ENCODE results near the gene PDLIM5.
"Not testable (repeated sequence)": the region's sequence is repeated elsewhere in the genome, so short reads cannot be mapped to it uniquely, and the experiment has no call there.

The PDLIM5 gene

GRCh38 chr4:94660614-94661013 lies 208.9 kb downstream of the PDLIM5 start:
- Histone ChIP-seq H3K27me3 (ENCODE audit: low read depth, low read length) (no peaks in the 10 kb centered on the region), H3K4me3 (ENCODE audit: low read depth in 1 of 2, low read length in 2 of 2) (no peak overlapping the region), H3K9me3 (ENCODE audit: control insufficient read depth in 1 of 2, low read length in 2 of 2) (no peaks in the 10 kb centered on the region), H3K36me3 (ENCODE audit: control insufficient read depth in 1 of 2, insufficient read depth in 2 of 2, low read length in 2 of 2) (peaks cover 0 to 34% of the 10 kb centered on the region in 2 donors), H3K27ac (ENCODE audit: low read length) (no peak overlapping the region), H3K4me1 (ENCODE audit: control insufficient read depth in 1 of 2, insufficient read depth in 2 of 2, low read length in 2 of 2) (no peaks in the 10 kb centered on the region)

DNA sequence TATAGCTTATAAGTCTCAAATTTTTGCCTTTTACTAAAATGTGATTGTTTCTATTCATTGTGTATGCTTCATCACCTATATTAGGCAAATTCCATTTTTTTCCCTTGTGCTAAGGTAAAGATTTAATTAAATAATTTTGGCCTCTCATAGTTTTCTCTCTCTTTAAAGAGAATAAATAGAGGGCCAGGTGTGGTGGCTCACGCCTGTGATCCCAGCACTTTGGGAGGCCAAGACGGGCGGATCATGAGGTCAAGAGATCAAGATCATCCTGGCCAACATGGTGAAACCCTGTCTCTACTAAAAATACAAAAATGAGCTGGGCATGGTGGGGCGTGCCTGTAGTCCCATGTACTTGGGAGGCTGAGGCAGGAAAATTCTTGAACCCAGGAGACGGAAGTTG lies 213.3 kb downstream of the PDLIM5 start:
- H3K4me3 ChIP-seq (ENCODE audit: low read depth in 1 of 2, low read length in 2 of 2); H3K27me3 ChIP-seq (ENCODE audit: low read depth, low read length); H3K4me1 ChIP-seq (ENCODE audit: control insufficient read depth in 1 of 2, insufficient read depth in 2 of 2, low read length in 2 of 2); H3K27ac ChIP-seq (ENCODE audit: low read length); H3K9me3 ChIP-seq (ENCODE audit: control insufficient read depth in 1 of 2, low read length in 2 of 2): not testable (repeated sequence)
- peaks cover 0 to 35% of the 10 kb centered on the region in 2 donors for H3K36me3 ChIP-seq (ENCODE audit: control insufficient read depth in 1 of 2, insufficient read depth in 2 of 2, low read length in 2 of 2)

- no peak overlapping the region for H3K27ac ChIP-seq (ENCODE audit: low read length)
Measured at GRCh38 chr4:94665500-94666404, 214.0 kb downstream of the PDLIM5 start.

DNA sequence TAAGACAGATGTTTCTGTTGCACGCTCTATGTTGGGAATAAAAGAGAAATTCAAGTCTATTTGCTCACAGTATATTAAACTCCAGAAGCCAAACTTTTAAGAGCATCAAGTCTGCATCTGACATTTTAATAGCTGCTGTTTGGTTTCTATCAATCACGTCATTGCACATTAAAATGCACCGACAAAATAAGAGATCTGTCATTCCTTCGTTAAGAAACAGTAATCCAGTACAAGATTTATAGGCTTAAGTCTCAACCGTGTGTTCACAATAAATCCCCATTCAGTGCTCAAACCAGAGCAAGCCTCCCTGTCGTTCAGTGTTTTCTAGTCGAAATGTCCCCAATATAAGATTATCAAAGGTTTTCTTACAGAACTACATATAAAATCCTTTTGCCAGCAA lies 217.0 kb downstream of the PDLIM5 start:
- no peaks in the 10 kb centered on the region for H3K9me3 ChIP-seq (ENCODE audit: control insufficient read depth in 1 of 2, low read length in 2 of 2)
- H3K27ac ChIP-seq (ENCODE audit: low read length): no peak overlapping the region
- peaks cover 0 to 22% of the 10 kb centered on the region in 2 donors for H3K36me3 ChIP-seq (ENCODE audit: control insufficient read depth in 1 of 2, insufficient read depth in 2 of 2, low read length in 2 of 2)
- H3K4me1 ChIP-seq (ENCODE audit: control insufficient read depth in 1 of 2, insufficient read depth in 2 of 2, low read length in 2 of 2): no peaks in the 10 kb centered on the region
- no peaks in the 10 kb centered on the region for H3K27me3 ChIP-seq (ENCODE audit: low read depth, low read length)
- H3K4me3 ChIP-seq (ENCODE audit: low read depth in 1 of 2, low read length in 2 of 2): no peak overlapping the region

More at GRCh38 chr4:94665500-94666404, 214.0 kb downstream of the PDLIM5 start:
- no peaks in the 10 kb centered on the region for H3K9me3 ChIP-seq (ENCODE audit: control insufficient read depth in 1 of 2, low read length in 2 of 2)
- no peaks in the 10 kb centered on the region for H3K27me3 ChIP-seq (ENCODE audit: low read depth, low read length)
- peaks cover 0 to 35% of the 10 kb centered on the region in 2 donors for H3K36me3 ChIP-seq (ENCODE audit: control insufficient read depth in 1 of 2, insufficient read depth in 2 of 2, low read length in 2 of 2)
- H3K4me1 ChIP-seq (ENCODE audit: control insufficient read depth in 1 of 2, insufficient read depth in 2 of 2, low read length in 2 of 2): no peaks in the 10 kb centered on the region
- no peak overlapping the region for H3K4me3 ChIP-seq (ENCODE audit: low read depth in 1 of 2, low read length in 2 of 2)

- H3K27me3 ChIP-seq (ENCODE audit: low read depth, low read length): no peaks in the 10 kb centered on the region
- no peak overlapping the region for H3K4me3 ChIP-seq (ENCODE audit: low read depth in 1 of 2, low read length in 2 of 2)
- H3K27ac ChIP-seq (ENCODE audit: low read length): no peak overlapping the region
- H3K9me3 ChIP-seq (ENCODE audit: control insufficient read depth in 1 of 2, low read length in 2 of 2): no peaks in the 10 kb centered on the region
- peaks cover 0 to 22% of the 10 kb centered on the region in 2 donors for H3K36me3 ChIP-seq (ENCODE audit: control insufficient read depth in 1 of 2, insufficient read depth in 2 of 2, low read length in 2 of 2)
- H3K4me1 ChIP-seq (ENCODE audit: control insufficient read depth in 1 of 2, insufficient read depth in 2 of 2, low read length in 2 of 2): no peaks in the 10 kb centered on the region
Measured at GRCh38 chr4:94669672-94670664, 218.2 kb downstream of the PDLIM5 start.

DNA sequence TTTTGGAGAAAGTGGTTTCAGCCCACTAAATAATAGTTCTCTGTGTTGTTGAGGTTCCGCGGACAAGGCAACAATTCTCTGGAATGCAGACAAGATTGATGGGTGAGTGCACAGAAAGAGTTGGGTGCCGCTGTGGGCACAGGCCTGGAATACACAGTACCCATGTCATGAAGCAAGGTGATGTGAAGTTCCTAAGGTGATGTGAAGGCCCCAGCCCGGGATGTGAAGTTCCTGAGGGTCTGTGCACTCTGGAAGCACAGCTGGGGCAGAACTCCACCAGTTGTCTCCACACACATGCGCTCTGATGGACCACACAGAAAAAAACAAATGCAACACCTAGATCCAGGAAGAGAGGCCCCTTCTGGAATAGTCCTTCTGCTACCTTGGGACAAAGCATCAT lies 219.4 kb downstream of the PDLIM5 start:
- no peaks in the 10 kb centered on the region for H3K9me3 ChIP-seq (ENCODE audit: control insufficient read depth in 1 of 2, low read length in 2 of 2)
- H3K4me1 ChIP-seq (ENCODE audit: control insufficient read depth in 1 of 2, insufficient read depth in 2 of 2, low read length in 2 of 2): no peaks in the 10 kb centered on the region
- H3K4me3 ChIP-seq (ENCODE audit: low read depth in 1 of 2, low read length in 2 of 2): no peak overlapping the region
- no peaks in the 10 kb centered on the region for H3K27me3 ChIP-seq (ENCODE audit: low read depth, low read length)
- H3K27ac ChIP-seq (ENCODE audit: low read length): no peak overlapping the region
- peaks cover 0 to 13% of the 10 kb centered on the region in 2 donors for H3K36me3 ChIP-seq (ENCODE audit: control insufficient read depth in 1 of 2, insufficient read depth in 2 of 2, low read length in 2 of 2)

DNA sequence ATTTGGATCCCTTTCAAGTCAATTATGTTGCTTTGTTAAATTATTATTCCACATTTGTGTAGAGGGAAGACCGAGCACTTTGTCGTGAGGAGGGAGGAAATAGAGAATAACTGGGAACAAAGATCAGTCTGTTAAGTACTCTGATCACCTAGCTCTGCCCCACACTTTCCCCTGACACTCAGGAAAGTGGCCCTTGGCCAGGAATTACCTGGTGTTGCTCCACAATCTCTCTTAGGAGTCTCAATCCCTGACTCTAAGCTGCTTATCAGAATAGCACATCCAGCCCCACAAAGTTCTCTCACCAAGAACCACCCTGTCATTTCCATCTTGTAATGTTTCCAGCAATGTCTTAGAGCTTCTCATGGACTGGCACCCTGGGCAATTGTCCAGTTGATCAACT lies 222.2 kb downstream of the PDLIM5 start:
- Histone ChIP-seq H3K4me1 (ENCODE audit: control insufficient read depth in 1 of 2, insufficient read depth in 2 of 2, low read length in 2 of 2) (peaks cover 0 to 9% of the 10 kb centered on the region in 2 donors), H3K27me3 (ENCODE audit: low read depth, low read length) (no peaks in the 10 kb centered on the region), H3K36me3 (ENCODE audit: control insufficient read depth in 1 of 2, insufficient read depth in 2 of 2, low read length in 2 of 2) (peaks cover 0 to 6% of the 10 kb centered on the region in 2 donors), H3K9me3 (ENCODE audit: control insufficient read depth in 1 of 2, low read length in 2 of 2) (no peaks in the 10 kb centered on the region), H3K4me3 (ENCODE audit: low read depth in 1 of 2, low read length in 2 of 2) (no peak overlapping the region), H3K27ac (ENCODE audit: low read length) (no peak overlapping the region)

DNA sequence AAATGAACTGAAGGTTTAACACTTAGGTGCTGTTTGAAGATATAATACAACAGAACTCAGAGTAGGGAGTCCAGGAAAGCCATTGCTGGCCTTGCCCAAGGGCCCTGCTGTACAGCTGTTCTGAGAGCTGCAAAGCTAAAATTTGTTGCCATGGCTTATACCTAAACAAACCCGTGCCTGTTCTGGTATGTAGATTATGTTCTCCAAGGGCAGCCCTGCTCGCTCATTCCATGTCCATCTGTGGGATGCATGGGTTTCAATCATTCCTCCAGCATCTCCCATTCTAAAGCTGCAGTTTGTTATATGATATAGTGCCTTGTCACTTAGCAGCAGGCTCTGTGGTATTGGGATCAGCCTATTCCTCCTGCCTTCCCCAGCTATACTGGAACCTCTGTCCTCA lies 225.2 kb downstream of the PDLIM5 start:
- H3K4me3 ChIP-seq (ENCODE audit: low read depth in 1 of 2, low read length in 2 of 2): no peak overlapping the region
- H3K9me3 ChIP-seq (ENCODE audit: control insufficient read depth in 1 of 2, low read length in 2 of 2): no peaks in the 10 kb centered on the region
- H3K27ac ChIP-seq (ENCODE audit: low read length): no peak overlapping the region
- H3K4me1 ChIP-seq (ENCODE audit: control insufficient read depth in 1 of 2, insufficient read depth in 2 of 2, low read length in 2 of 2): peaks cover 0 to 9% of the 10 kb centered on the region in 2 donors
- H3K36me3 ChIP-seq (ENCODE audit: control insufficient read depth in 1 of 2, insufficient read depth in 2 of 2, low read length in 2 of 2): no peaks in the 10 kb centered on the region
- no peaks in the 10 kb centered on the region for H3K27me3 ChIP-seq (ENCODE audit: low read depth, low read length)

- Histone ChIP-seq H3K27me3 (ENCODE audit: low read depth, low read length) (no peaks in the 10 kb centered on the region), H3K4me3 (ENCODE audit: low read depth in 1 of 2, low read length in 2 of 2) (no peak overlapping the region), H3K9me3 (ENCODE audit: control insufficient read depth in 1 of 2, low read length in 2 of 2) (no peaks in the 10 kb centered on the region), H3K27ac (ENCODE audit: low read length) (no peak overlapping the region), H3K36me3 (ENCODE audit: control insufficient read depth in 1 of 2, insufficient read depth in 2 of 2, low read length in 2 of 2) (no peaks in the 10 kb centered on the region), H3K4me1 (ENCODE audit: control insufficient read depth in 1 of 2, insufficient read depth in 2 of 2, low read length in 2 of 2) (peaks cover 0 to 9% of the 10 kb centered on the region in 2 donors)
Measured at GRCh38 chr4:94678896-94679295, 227.2 kb downstream of the PDLIM5 start.

GRCh38 chr4:94680176-94680862 lies 228.6 kb downstream of the PDLIM5 start:
- H3K9me3 ChIP-seq (ENCODE audit: control insufficient read depth in 1 of 2, low read length in 2 of 2): no peaks in the 10 kb centered on the region
- H3K27ac ChIP-seq (ENCODE audit: low read length): no peak overlapping the region
- H3K4me1 ChIP-seq (ENCODE audit: control insufficient read depth in 1 of 2, insufficient read depth in 2 of 2, low read length in 2 of 2): peaks cover 0 to 9% of the 10 kb centered on the region in 2 donors
- H3K27me3 ChIP-seq (ENCODE audit: low read depth, low read length): no peaks in the 10 kb centered on the region
- H3K4me3 ChIP-seq (ENCODE audit: low read depth in 1 of 2, low read length in 2 of 2): no peak overlapping the region
- no peaks in the 10 kb centered on the region for H3K36me3 ChIP-seq (ENCODE audit: control insufficient read depth in 1 of 2, insufficient read depth in 2 of 2, low read length in 2 of 2)

- Histone ChIP-seq H3K36me3 (ENCODE audit: control insufficient read depth in 1 of 2, insufficient read depth in 2 of 2, low read length in 2 of 2) (no peaks in the 10 kb centered on the region), H3K4me1 (ENCODE audit: control insufficient read depth in 1 of 2, insufficient read depth in 2 of 2, low read length in 2 of 2) (no peaks in the 10 kb centered on the region), H3K4me3 (ENCODE audit: low read depth in 1 of 2, low read length in 2 of 2) (no peak overlapping the region), H3K27me3 (ENCODE audit: low read depth, low read length) (no peaks in the 10 kb centered on the region), H3K9me3 (ENCODE audit: control insufficient read depth in 1 of 2, low read length in 2 of 2) (no peaks in the 10 kb centered on the region), H3K27ac (ENCODE audit: low read length) (no peak overlapping the region)
Measured at GRCh38 chr4:94686086-94686485, 234.3 kb downstream of the PDLIM5 start.

Data from muscle layer of duodenum (tissue), 2 donors.